Neutrophil (primary cell): ENCODE measurements around the gene ZNF260.
A peak's percentile ranks its signal among the peaks of the same experiment; 100 is the strongest.

ENCODE experiments used
- H3K27ac ChIP-seq: fragments of 200-600 bp; sonication (generic); 2 replicates; pipeline ENCODE4 v1.5.1; 2016; ENCODE audit warnings: mild to moderate bottlenecking, moderate library complexity
- H3K27me3 ChIP-seq: fragments of 200-600 bp; sonication (generic); 2 replicates; pipeline ENCODE4 v1.6.0; 2016; ENCODE audit warnings: mild to moderate bottlenecking
- H3K36me3 ChIP-seq: fragments of 200-600 bp; sonication (generic); 2 replicates; pipeline ENCODE4 v1.5.1; 2017
- H3K4me1 ChIP-seq, 2 experiments: fragments of 200-600 bp in 1 of 2; sonication (generic) in 1 of 2; 1 replicate in 1 of 2; 2 replicates in 1 of 2; pipeline versions ENCODE4 v1.5.1 to v1.6.1; 2013 to 2016; ENCODE audit warnings: low read depth in 1 of 2, low read length in 1 of 2, mild to moderate bottlenecking in 1 of 2, moderate library complexity in 1 of 2; ENCODE audit not compliant: control insufficient read depth in 1 of 2, insufficient read depth in 1 of 2
- H3K4me3 ChIP-seq, 2 experiments: fragments of 200-600 bp in 1 of 2; sonication (generic) in 1 of 2; 1 replicate in 1 of 2; 2 replicates in 1 of 2; pipeline ENCODE4 v1.5.1; 2013 to 2016; ENCODE audit warnings: low read depth in 1 of 2, low read length in 1 of 2, mild to moderate bottlenecking in 1 of 2, moderate library complexity in 1 of 2
- H3K9me3 ChIP-seq: fragments of 200-600 bp; sonication (generic); 2 replicates; pipeline ENCODE4 v1.5.1; 2016
- TF ChIP-seq, protein P1 (sequence below): fragments of 200-600 bp; sonication (generic); IDR thresholded peaks from 2 replicates; pipeline ENCODE4 v1.5.1; 2016; ENCODE audit warnings: antibody characterized with exemption

Gene ZNF260

GRCh38 chr19:36572593-36573019, 44.5 kb upstream of the ZNF260 start:
- TF ChIP-seq, protein P1, sequence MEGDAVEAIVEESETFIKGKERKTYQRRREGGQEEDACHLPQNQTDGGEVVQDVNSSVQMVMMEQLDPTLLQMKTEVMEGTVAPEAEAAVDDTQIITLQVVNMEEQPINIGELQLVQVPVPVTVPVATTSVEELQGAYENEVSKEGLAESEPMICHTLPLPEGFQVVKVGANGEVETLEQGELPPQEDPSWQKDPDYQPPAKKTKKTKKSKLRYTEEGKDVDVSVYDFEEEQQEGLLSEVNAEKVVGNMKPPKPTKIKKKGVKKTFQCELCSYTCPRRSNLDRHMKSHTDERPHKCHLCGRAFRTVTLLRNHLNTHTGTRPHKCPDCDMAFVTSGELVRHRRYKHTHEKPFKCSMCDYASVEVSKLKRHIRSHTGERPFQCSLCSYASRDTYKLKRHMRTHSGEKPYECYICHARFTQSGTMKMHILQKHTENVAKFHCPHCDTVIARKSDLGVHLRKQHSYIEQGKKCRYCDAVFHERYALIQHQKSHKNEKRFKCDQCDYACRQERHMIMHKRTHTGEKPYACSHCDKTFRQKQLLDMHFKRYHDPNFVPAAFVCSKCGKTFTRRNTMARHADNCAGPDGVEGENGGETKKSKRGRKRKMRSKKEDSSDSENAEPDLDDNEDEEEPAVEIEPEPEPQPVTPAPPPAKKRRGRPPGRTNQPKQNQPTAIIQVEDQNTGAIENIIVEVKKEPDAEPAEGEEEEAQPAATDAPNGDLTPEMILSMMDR: no peak
- peak overlapping the region; percentile 78 to 84 for H3K4me3 ChIP-seq
- H3K27me3 ChIP-seq: no peaks in the 10 kb centered on the region
- H3K27ac ChIP-seq: peak overlapping the region; percentile 67
- H3K9me3 ChIP-seq: no peaks in the 10 kb centered on the region
- H3K36me3 ChIP-seq: peaks cover 7% of the 10 kb centered on the region
- H3K4me1 ChIP-seq: peaks cover 17 to 18% of the 10 kb centered on the region in 2 experiments

DNA sequence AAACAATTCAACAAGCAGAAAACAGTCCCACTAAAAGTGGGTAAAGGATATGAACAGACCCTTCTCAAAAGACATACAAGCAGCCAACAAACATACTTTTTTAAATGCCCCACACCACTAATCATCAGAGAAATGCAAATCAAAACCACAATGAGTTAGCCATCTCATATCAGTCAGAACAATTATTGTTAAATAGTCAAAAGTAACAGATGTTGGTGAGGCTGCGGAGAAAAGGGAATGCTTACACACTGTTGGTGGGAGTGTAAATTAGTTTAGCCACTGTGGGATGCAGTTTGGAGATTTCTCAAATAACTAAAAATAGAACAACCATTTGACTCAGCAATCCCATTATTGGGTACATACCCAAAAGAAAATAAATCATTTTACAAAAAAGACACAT, 36.3 kb upstream of the ZNF260 start:
- no peak overlapping the region for H3K4me3 ChIP-seq
- no peak overlapping the region for H3K27ac ChIP-seq
- TF ChIP-seq, protein P1: no peak
- H3K36me3 ChIP-seq: no peaks in the 10 kb centered on the region
- no peaks in the 10 kb centered on the region for H3K4me1 ChIP-seq
- H3K27me3 ChIP-seq: no peaks in the 10 kb centered on the region
- peaks cover 14% of the 10 kb centered on the region for H3K9me3 ChIP-seq

DNA sequence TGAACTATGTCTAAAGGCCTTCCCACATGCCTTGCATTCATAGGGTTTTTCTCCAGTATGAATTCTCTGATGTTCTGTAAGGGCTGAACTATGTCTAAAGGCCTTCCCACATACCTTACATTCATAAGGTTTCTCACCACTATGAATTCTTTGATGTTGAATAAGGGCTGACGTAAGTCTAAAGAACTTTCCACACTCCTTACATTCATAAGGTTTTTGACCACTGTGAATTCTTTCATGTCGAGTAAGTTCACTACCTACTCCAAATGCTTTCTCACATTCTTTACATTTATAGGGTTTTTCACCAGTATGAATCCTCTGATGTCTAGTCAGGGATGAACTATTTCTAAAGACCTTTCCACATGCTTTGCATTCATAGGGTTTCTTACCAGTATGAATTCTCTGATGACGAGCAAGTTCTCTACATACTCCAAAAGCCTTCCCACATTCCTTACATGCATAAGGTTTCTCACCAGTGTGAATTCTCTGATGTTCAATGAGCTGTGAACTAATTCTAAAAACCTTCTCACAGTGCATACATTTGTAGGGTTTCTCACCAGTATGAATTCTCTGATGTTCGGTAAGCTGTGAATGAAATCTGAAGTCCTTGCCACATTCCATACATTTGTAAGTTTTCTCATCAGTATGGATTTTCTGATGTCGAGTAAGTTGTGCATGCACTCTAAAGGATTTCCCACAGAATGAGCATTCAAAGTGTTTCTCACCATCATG, 19.1 kb upstream of the ZNF260 start:
- no peaks in the 10 kb centered on the region for H3K27me3 ChIP-seq
- H3K9me3 ChIP-seq: peaks cover 66% of the 10 kb centered on the region
- TF ChIP-seq, protein P1: no peak
- no peak overlapping the region for H3K4me3 ChIP-seq
- no peaks in the 10 kb centered on the region for H3K4me1 ChIP-seq
- H3K27ac ChIP-seq: no peak overlapping the region
- no peaks in the 10 kb centered on the region for H3K36me3 ChIP-seq

- Histone ChIP-seq H3K27ac (no peak overlapping the region), H3K4me1 (peaks cover 13 to 16% of the 10 kb centered on the region in 2 experiments), H3K27me3 (no peaks in the 10 kb centered on the region), H3K9me3 (peaks cover 3% of the 10 kb centered on the region), H3K36me3 (no peaks in the 10 kb centered on the region), H3K4me3 (peak overlapping the region; percentile 74 to 92)
- TF ChIP-seq, protein P1: no peak
Measured at GRCh38 chr19:36528921-36529518, 949 bp upstream of the ZNF260 start.

DNA sequence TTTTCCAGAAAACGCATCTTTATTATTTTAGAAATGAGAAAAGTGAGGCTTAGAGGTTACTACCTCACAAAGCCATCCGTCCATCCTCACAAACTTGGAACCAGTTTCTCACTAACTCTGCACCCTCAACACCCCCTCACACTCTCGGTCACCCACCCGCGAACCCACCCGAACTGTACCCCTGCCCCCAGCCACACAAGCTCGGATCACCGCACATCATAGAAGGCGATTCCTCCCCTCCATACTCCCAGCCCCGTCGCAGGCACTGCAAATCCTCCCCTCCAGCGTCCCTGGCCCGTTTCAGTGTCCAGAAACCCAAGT, 238 bp downstream of the ZNF260 start:
- Histone ChIP-seq H3K9me3 (no peaks in the 10 kb centered on the region), H3K36me3 (no peaks in the 10 kb centered on the region), H3K4me3 (peak overlapping the region; percentile 74 to 92), H3K4me1 (peaks cover 13 to 16% of the 10 kb centered on the region in 2 experiments), H3K27ac (peak overlapping the region; percentile 61), H3K27me3 (no peaks in the 10 kb centered on the region)
- TF ChIP-seq, protein P1: no peak
